COLO829 (cell line): Measurements from ENCODE around the gene KICS2.

Source experiments
- DNase-seq: peaks from one replicate; pipeline ENCODE4 v3.0.0; 2012; ENCODE audit warnings: low spot score

The KICS2 gene

GRCh38 chr12:64173456-64173855 lies 48.6 kb downstream of the KICS2 start:
- no peak for DNase-seq
